Psoas muscle (tissue), 8 donors: ENCODE data around the gene LCE1E. TPM values are rescaled to one million over a fixed set of nuclear protein-coding genes. Genes with fewer than 3 reads are reported as not detected.

Source experiments
- ATAC-seq, 4 donors: fragments of 200-7000 bp; cut with Tn5 transposase; one replicate each; pipeline ENCODE4 v1.9.1; 2020; ENCODE audit warnings: moderate library complexity in 3 of 4, mild to moderate bottlenecking in 2 of 4
- DNase-seq, 2 donors: peaks; one replicate each; pipeline ENCODE4 v3.0.0-alpha.2; 2020
- H3K27ac ChIP-seq: fragments of 200-600 bp; one replicate; pipeline ENCODE4 v1.8.0; 2022
- H3K27me3 ChIP-seq, 3 donors: fragments of 200-600 bp in 1 of 3; one replicate each; pipeline versions ENCODE4 v1.6.1 to v1.8.0; 2013 to 2022; ENCODE audit warnings: low read length in 2 of 3, mild to moderate bottlenecking in 2 of 3, moderate library complexity in 1 of 3; ENCODE audit not compliant: insufficient read depth in 3 of 3
- H3K36me3 ChIP-seq, 2 donors: fragments of 200-600 bp in 1 of 2; one replicate each; pipeline versions ENCODE4 v1.6.1 to v1.8.0; 2013 to 2022; ENCODE audit warnings: low read depth in 1 of 2, mild to moderate bottlenecking in 1 of 2, moderate library complexity in 1 of 2; ENCODE audit not compliant: insufficient read depth in 1 of 2
- H3K4me1 ChIP-seq: fragments of 200-600 bp; one replicate; pipeline ENCODE4 v1.8.0; 2022
- H3K4me3 ChIP-seq: fragments of 200-600 bp; one replicate; pipeline ENCODE4 v1.8.0; 2022; ENCODE audit warnings: mild to moderate bottlenecking
- H3K9me3 ChIP-seq: fragments of 200-600 bp; one replicate; pipeline ENCODE4 v1.8.0; 2022
- WGBS, 3 donors: extraction: QIAGEN DNeasy Blood & Tissue Kit; methylation state at CpG; one replicate each; pipeline versions ENCODE4 v1.1.6 to v1.1.7; 2013; 5-methylcytosine and 5-hydroxymethylcytosine counted together
- intact Hi-C, 2 donors: fragments of 100-400 bp; cut with DNase I; formaldehyde crosslinking; loops; one replicate each; pipeline versions ENCODE4 v1.11.0 to v1.14.2; 2022
- polyA plus RNA-seq, 3 donors: library from polyadenylated mRNA; stranded (reverse); fragments of 200-250 nt; gene quantifications; one replicate each; pipeline ENCODE4 v1.2.3, GENCODE V29; 2013
- total RNA-seq, 4 donors: library from RNA; stranded (reverse); fragmentation: NEBNext Ultra II Directional in 2 of 4; extraction: Animal tissue kit (Norgen Biotek cat#: 25700) in 2 of 4; gene quantifications; one replicate each; pipeline versions ENCODE4 v1.2.1 to v1.2.4, GENCODE V29; 2021 to 2023
- TF ChIP-seq, protein P1 (sequence below): fragments of 200-600 bp; IDR thresholded peaks from one replicate; pipeline ENCODE4 v1.8.0; 2022; ENCODE audit warnings: antibody characterized with exemption
- donor health status: healthy with polysubstance abuse.
- donor health status: DM: no; HTN: no; CAD: no; lungs with moderate emphysema.
- donor health status: Bipolar disorder and iron deficiency.
- donor health status: healthy.
- donor health status: DM: yes; HTN: yes; CAD: no.
- donor health status: DM: no; HTN: no; CAD: no.
- donor health status: DM: no; HTN: no; CAD: no.
- donor health status: DM: yes; HTN: yes; CAD: no.

LCE1E gene
- total and polyA plus RNA-seq, 7 donors = not detected

DNA sequence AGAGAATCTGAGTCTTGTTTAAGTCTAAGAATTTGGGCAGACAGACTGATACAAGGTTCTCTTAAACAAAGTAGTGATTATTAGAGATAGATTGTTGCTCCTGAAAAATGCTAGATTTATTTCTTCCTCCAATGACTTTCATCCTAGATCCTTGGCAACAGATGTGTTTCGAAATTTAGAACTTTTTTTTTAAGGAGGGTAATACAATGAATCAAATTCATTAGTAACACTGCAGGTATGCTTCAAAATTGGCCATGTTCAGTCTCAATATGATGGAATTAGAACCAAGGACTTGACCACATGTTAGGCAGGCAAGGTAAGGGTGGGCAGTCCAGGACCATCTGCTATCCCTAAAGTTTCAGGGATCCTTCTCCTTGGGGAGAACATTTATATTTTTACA lies 15.6 kb upstream of the LCE1E start:
- TF ChIP-seq, protein P1, sequence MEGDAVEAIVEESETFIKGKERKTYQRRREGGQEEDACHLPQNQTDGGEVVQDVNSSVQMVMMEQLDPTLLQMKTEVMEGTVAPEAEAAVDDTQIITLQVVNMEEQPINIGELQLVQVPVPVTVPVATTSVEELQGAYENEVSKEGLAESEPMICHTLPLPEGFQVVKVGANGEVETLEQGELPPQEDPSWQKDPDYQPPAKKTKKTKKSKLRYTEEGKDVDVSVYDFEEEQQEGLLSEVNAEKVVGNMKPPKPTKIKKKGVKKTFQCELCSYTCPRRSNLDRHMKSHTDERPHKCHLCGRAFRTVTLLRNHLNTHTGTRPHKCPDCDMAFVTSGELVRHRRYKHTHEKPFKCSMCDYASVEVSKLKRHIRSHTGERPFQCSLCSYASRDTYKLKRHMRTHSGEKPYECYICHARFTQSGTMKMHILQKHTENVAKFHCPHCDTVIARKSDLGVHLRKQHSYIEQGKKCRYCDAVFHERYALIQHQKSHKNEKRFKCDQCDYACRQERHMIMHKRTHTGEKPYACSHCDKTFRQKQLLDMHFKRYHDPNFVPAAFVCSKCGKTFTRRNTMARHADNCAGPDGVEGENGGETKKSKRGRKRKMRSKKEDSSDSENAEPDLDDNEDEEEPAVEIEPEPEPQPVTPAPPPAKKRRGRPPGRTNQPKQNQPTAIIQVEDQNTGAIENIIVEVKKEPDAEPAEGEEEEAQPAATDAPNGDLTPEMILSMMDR = no peak
- WGBS, 3 donors = 51 to 78% (median 57%) methylated on average over 1 of the region's 1 CpG
- peaks cover 0 to 5% (median 2%) of the 10 kb centered on the region in 3 donors for H3K27me3 ChIP-seq
- no peak overlapping the region for H3K4me3 ChIP-seq
- H3K36me3 ChIP-seq = no peaks in the 10 kb centered on the region
- intact Hi-C loops = no loop called here
- no peak overlapping the region for H3K27ac ChIP-seq
- no peaks in the 10 kb centered on the region for H3K4me1 ChIP-seq
- no peaks in the 10 kb centered on the region for H3K9me3 ChIP-seq
- ATAC-seq (no peak), DNase-seq (no peak)

DNA sequence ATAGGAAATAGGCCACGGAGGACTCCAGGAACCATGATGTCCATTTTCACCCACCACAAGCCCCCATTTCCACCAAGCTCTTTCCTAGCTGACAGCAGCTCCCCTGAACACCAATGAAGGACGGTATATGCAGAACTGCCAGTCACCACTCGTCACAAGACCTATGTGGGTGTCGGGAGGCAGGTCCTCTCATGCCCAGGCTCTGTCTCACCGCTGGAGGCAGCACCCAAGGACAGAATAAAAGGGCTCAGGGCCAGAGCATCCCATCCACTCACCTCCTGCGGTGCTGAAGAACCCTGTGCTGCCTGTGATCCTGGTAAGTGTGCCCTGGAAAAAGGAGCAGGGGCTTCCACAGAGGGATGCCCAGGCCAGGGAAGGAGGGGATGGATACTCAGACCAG lies 11.2 kb upstream of the LCE1E start, which contains the start of gene LCE1F:
LCE1F (plus strand) TSS at position 266 of the 400 bp plus-strand sequence. CDS start 1,232 bp downstream, outside the sequence.
- DNase-seq (no peak), ATAC-seq (no peak)
- Histone ChIP-seq H3K36me3 (no peaks in the 10 kb centered on the region), H3K4me1 (no peaks in the 10 kb centered on the region), H3K27me3 (peaks cover 0 to 5% (median 0%) of the 10 kb centered on the region in 3 donors), H3K9me3 (no peaks in the 10 kb centered on the region), H3K4me3 (no peak within 1 kb of the TSS), H3K27ac (no peak within 1 kb of the TSS)
- WGBS, 3 donors = 64 to 71% (median 65%) methylated on average over 6 of the region's 6 CpGs
- TF ChIP-seq, protein P1 = no peak
- intact Hi-C loops = no loop called here

DNA sequence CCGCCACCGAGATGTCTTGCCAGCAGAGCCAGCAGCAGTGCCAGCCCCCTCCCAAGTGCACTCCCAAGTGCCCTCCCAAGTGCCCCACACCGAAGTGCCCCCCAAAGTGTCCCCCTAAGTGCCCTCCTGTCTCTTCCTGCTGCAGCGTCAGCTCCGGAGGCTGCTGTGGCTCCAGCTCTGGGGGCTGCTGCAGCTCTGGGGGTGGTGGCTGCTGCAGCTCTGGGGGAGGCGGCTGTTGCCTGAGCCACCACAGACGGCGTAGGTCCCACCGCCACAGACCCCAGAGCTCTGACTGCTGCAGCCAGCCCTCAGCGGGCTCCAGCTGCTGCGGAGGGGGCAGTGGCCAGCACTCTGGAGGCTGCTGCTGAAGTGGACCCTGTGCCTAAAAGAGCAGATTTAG lies 9.7 kb upstream of the LCE1E start:
- ATAC-seq = no peak

DNA sequence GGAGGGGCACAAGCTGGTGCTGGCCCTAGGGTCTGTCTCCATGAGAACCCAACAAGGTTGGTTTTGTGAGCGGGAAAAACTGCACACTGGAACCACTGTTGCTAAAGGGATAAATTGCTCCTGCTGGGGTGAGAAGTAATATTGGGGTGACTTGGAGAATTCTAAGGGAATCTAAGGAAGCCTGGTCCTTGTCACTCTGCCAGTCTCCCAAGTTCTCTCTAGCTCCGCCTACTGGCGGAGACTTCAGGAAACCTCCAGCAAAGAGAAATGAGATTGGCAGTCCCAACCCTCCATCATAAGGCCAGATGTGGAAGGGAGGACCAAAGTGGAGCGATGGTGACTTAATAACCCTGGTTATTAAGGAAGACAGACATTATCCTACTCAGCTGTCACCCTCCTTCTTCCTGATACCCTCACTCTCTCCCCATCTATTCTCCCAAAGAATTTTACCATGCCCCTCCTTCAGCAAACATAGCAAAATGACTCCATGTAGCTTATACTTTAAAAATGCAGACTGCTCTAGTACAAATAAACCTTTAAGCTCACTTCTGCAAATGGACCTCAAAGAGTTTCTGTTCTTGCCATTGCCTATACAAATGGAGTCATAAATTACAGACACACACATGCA lies 8.4 kb upstream of the LCE1E start:
- no peak for ATAC-seq
- intact Hi-C loops = no loop called here
- Histone ChIP-seq H3K27me3 (no peaks in the 10 kb centered on the region), H3K4me1 (no peaks in the 10 kb centered on the region), H3K27ac (no peak overlapping the region), H3K9me3 (no peaks in the 10 kb centered on the region), H3K36me3 (no peaks in the 10 kb centered on the region), H3K4me3 (no peak overlapping the region)
- DNase-seq = no peak
- TF ChIP-seq, protein P1 = no peak
- 57 to 70% (median 60%) methylated on average over 4 of the region's 4 CpGs for WGBS, 3 donors

More for the DNA sequence above, 9.7 kb upstream of the LCE1E start:
- 69 to 70% (median 70%) methylated on average over 11 of the region's 11 CpGs for WGBS, 3 donors
- Histone ChIP-seq H3K27ac (no peak overlapping the region), H3K4me1 (no peaks in the 10 kb centered on the region), H3K4me3 (no peak overlapping the region), H3K36me3 (no peaks in the 10 kb centered on the region), H3K27me3 (peaks cover 0 to 2% (median 0%) of the 10 kb centered on the region in 3 donors), H3K9me3 (no peaks in the 10 kb centered on the region)
- no peak for DNase-seq
- TF ChIP-seq, protein P1 = no peak
- intact Hi-C loops = no loop called here

DNA sequence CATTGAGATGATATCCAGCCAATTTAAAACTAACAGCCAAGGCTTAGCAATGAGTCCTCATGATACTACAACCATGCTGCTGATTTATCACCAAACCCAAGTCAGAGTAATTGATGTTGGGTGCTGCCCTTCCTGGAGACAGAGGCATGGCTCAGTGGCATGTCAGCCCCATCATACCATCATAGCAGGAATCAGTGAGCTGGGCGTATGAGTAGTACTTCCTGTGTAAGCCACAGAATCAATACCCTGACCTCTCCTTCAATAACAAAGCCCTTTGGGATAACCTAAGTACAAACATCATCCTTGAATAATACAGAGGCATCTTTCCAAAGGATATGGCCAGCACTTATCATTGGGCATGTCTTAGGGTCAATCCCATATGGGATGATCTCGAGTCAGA lies 3.0 kb upstream of the LCE1E start:
- ATAC-seq (no peak), DNase-seq (no peak)
- Histone ChIP-seq H3K36me3 (no peaks in the 10 kb centered on the region), H3K27ac (no peak overlapping the region), H3K9me3 (no peaks in the 10 kb centered on the region), H3K4me1 (no peaks in the 10 kb centered on the region), H3K4me3 (no peak overlapping the region), H3K27me3 (no peaks in the 10 kb centered on the region)
- intact Hi-C loops = no loop called here
- TF ChIP-seq, protein P1 = no peak
- 57 to 73% (median 64%) methylated on average over 2 of the region's 2 CpGs for WGBS, 3 donors
